Mesenchymal stem cell (in vitro differentiated cells and primary cell): Measurements from ENCODE around the gene KANTR. TPM values are rescaled to one million over a fixed set of nuclear protein-coding genes. Genes with fewer than 3 reads are reported as not detected.

Source experiments
- DNase-seq: peaks from one replicate; pipeline ENCODE4 v3.0.0-alpha.2; 2013
- H2AFZ ChIP-seq: one replicate; pipeline ENCODE4 v1.6.1; 2013; ENCODE audit warnings: low read depth, mild to moderate bottlenecking, control low read depth, inconsistent platforms, low read length, moderate library complexity
- H2AK5ac ChIP-seq: 2 replicates; pipeline ENCODE4 v1.6.1; 2013; ENCODE audit warnings: low read length, moderate library complexity, mild to moderate bottlenecking, inconsistent platforms; ENCODE audit not compliant: severe bottlenecking
- H2BK120ac ChIP-seq: one replicate; pipeline ENCODE4 v1.6.1; 2013; ENCODE audit warnings: low read depth, mild to moderate bottlenecking, inconsistent platforms, low read length, moderate library complexity
- H2BK12ac ChIP-seq, 2 experiments: one replicate each; pipeline ENCODE4 v1.6.1; 2013; ENCODE audit warnings: inconsistent platforms in 2 of 2, low read length in 2 of 2, mild to moderate bottlenecking in 2 of 2, moderate library complexity in 2 of 2, control low read depth in 1 of 2
- H2BK15ac ChIP-seq: one replicate; pipeline ENCODE4 v1.6.1; 2013; ENCODE audit warnings: mild to moderate bottlenecking, low read depth, inconsistent platforms; ENCODE audit not compliant: poor library complexity, severe bottlenecking
- H2BK5ac ChIP-seq: 2 replicates; pipeline ENCODE4 v1.6.1; 2013; ENCODE audit warnings: low read depth, mild to moderate bottlenecking, low read length, control low read depth, inconsistent platforms; ENCODE audit not compliant: poor library complexity, severe bottlenecking
- H3K14ac ChIP-seq, 2 experiments: one replicate each; pipeline ENCODE4 v1.6.1; 2013; ENCODE audit warnings: inconsistent platforms in 2 of 2, low read length in 2 of 2, control low read depth in 1 of 2, mild to moderate bottlenecking in 1 of 2, moderate library complexity in 1 of 2
- H3K18ac ChIP-seq, 2 experiments: one replicate each; pipeline ENCODE4 v1.6.1; 2013; ENCODE audit warnings: inconsistent platforms in 2 of 2, low read length in 2 of 2, control low read depth in 1 of 2, low read depth in 1 of 2, mild to moderate bottlenecking in 1 of 2
- H3K23ac ChIP-seq, 2 experiments: one replicate each; pipeline ENCODE4 v1.6.1; 2013; ENCODE audit warnings: inconsistent platforms in 2 of 2, low read length in 2 of 2, mild to moderate bottlenecking in 2 of 2, moderate library complexity in 2 of 2, control low read depth in 1 of 2
- H3K27ac ChIP-seq: 2 replicates; pipeline ENCODE4 v1.5.1; 2013; ENCODE audit warnings: mild to moderate bottlenecking, moderate library complexity, low read length, control low read depth, inconsistent platforms; ENCODE audit not compliant: poor library complexity, severe bottlenecking
- H3K27me3 ChIP-seq, 2 experiments: 2 replicates each; pipeline versions ENCODE4 v1.6.1 to v1.7.0; 2013; ENCODE audit warnings: low read length in 2 of 2, mild to moderate bottlenecking in 2 of 2, moderate library complexity in 2 of 2, control low read depth in 1 of 2, inconsistent platforms in 1 of 2; ENCODE audit not compliant: control insufficient read depth in 1 of 2, insufficient read depth in 1 of 2
- H3K36me3 ChIP-seq, 2 experiments: 2 replicates each; pipeline versions ENCODE4 v1.6.1 to v1.7.0; 2013; ENCODE audit warnings: low read length in 2 of 2, control low read depth in 1 of 2, inconsistent platforms in 1 of 2, low read depth in 1 of 2, mild to moderate bottlenecking in 1 of 2; ENCODE audit not compliant: insufficient read depth in 2 of 2, control insufficient read depth in 1 of 2
- H3K4ac ChIP-seq, 2 experiments: one replicate each; pipeline ENCODE4 v1.6.1; 2013; ENCODE audit warnings: inconsistent platforms in 2 of 2, low read length in 2 of 2, mild to moderate bottlenecking in 2 of 2, moderate library complexity in 2 of 2, control low read depth in 1 of 2, low read depth in 1 of 2
- H3K4me1 ChIP-seq: 2 replicates; pipeline ENCODE4 v1.6.1; 2013; ENCODE audit warnings: low read depth, low read length, control low read depth; ENCODE audit not compliant: control insufficient read depth, insufficient read depth
- H3K4me2 ChIP-seq: 2 replicates; pipeline ENCODE4 v1.6.1; 2013; ENCODE audit warnings: low read length, mild to moderate bottlenecking, inconsistent platforms; ENCODE audit not compliant: poor library complexity, severe bottlenecking
- H3K4me3 ChIP-seq, 2 experiments: 2 replicates each; pipeline versions ENCODE4 v1.5.1 to v1.7.0; 2013; ENCODE audit warnings: low read length in 2 of 2, mild to moderate bottlenecking in 2 of 2, control low read depth in 1 of 2, low read depth in 1 of 2; ENCODE audit not compliant: insufficient read depth in 1 of 2
- H3K79me1 ChIP-seq: replicated peaks from 2 replicates; pipeline ENCODE4 v1.6.1; 2013; ENCODE audit warnings: mild to moderate bottlenecking, control low read depth, low read length, inconsistent platforms; ENCODE audit not compliant: poor library complexity, severe bottlenecking
- H3K9ac ChIP-seq: 2 replicates; pipeline ENCODE4 v1.7.0; 2013; ENCODE audit warnings: mild to moderate bottlenecking, low read length, moderate library complexity
- H3K9me3 ChIP-seq: 2 replicates; pipeline ENCODE4 v1.7.0; 2013; ENCODE audit warnings: mild to moderate bottlenecking, low read length; ENCODE audit not compliant: control insufficient read depth
- H4K8ac ChIP-seq: one replicate; pipeline ENCODE4 v1.6.1; 2013; ENCODE audit warnings: inconsistent platforms, mild to moderate bottlenecking, low read length, moderate library complexity
- H4K91ac ChIP-seq: one replicate; pipeline ENCODE4 v1.6.1; 2013; ENCODE audit warnings: mild to moderate bottlenecking, low read length, inconsistent platforms
- WGBS: methylation state at CpG from one replicate; pipeline ENCODE4 v1.1.7; 2013; ENCODE audit warnings: mixed read lengths; 5-methylcytosine and 5-hydroxymethylcytosine counted together
- polyA plus RNA-seq, 2 experiments: library from polyadenylated mRNA; stranded (reverse); fragments of 200-250 nt; gene quantifications; one replicate each; pipeline ENCODE4 v1.2.3, GENCODE V29; 2013

The KANTR gene
- polyA plus RNA-seq (2013, experiment 1 of 2) = 2.6 TPM
- 2.6 TPM for polyA plus RNA-seq (2013, experiment 2 of 2)

- no peaks in the 10 kb centered on the region for H3K9me3 ChIP-seq
- peak within 1 kb of the TSS in 1 of 2 experiments; percentile 64 for H3K4ac ChIP-seq
- 1% methylated on average over 47 of the region's 67 CpGs for WGBS
These were observed at the start of gene KANTR for GRCh38 chrX:53093748-53094581. KANTR (plus strand) TSS chrX:53094142; CDS start chrX:53124273, 30,131 bp downstream.

GRCh38 chrX:53044995-53045394 lies 48.9 kb upstream of the KANTR start:
- Histone ChIP-seq H2BK120ac (no peak overlapping the region), H3K18ac (no peak overlapping the region), H3K4me1 (peaks cover 7% of the 10 kb centered on the region), H2BK5ac (no peak overlapping the region), H3K9me3 (no peaks in the 10 kb centered on the region), H3K36me3 (no peaks in the 10 kb centered on the region), H3K23ac (no peak overlapping the region), H4K8ac (no peak overlapping the region), H3K27me3 (peaks cover 0 to 45% of the 10 kb centered on the region in 2 experiments), H3K14ac (no peak overlapping the region), H2AK5ac (no peak overlapping the region), H3K79me1 (no peaks in the 10 kb centered on the region), H2AFZ (no peak overlapping the region), H3K4ac (no peak overlapping the region), H3K4me3 (no peak overlapping the region), H2BK15ac (no peak overlapping the region), H2BK12ac (no peak overlapping the region), H3K4me2 (no peak overlapping the region), H4K91ac (no peak overlapping the region), H3K9ac (no peak overlapping the region), H3K27ac (no peak overlapping the region)
- no peak for DNase-seq
- WGBS = 55% methylated on average over 5 of the region's 5 CpGs

More at GRCh38 chrX:53093748-53094581, at the start of gene KANTR:
- peak within 1 kb of the TSS; percentile 82 for H3K9ac ChIP-seq
- peak within 1 kb of the TSS in 1 of 2 experiments; percentile 72 for H2BK12ac ChIP-seq
- H2AK5ac ChIP-seq = no peak within 1 kb of the TSS
- H3K23ac ChIP-seq = no peak within 1 kb of the TSS
- H3K27ac ChIP-seq = peak within 1 kb of the TSS; percentile 20
- H3K14ac ChIP-seq = peak within 1 kb of the TSS in 1 of 2 experiments; percentile 88
- peak within 1 kb of the TSS in 1 of 2 experiments; percentile 94 for H3K18ac ChIP-seq
- peak within 1 kb of the TSS; percentile 74 to 78 for H3K4me3 ChIP-seq
- DNase-seq = peak; percentile 98
- H4K91ac ChIP-seq = peak within 1 kb of the TSS; percentile 50
- H3K79me1 ChIP-seq = no peaks in the 10 kb centered on the region
- no peaks in the 10 kb centered on the region for H3K4me1 ChIP-seq
- H3K27me3 ChIP-seq = peaks cover 0 to 11% of the 10 kb centered on the region in 2 experiments
- H4K8ac ChIP-seq = no peak within 1 kb of the TSS
- no peak within 1 kb of the TSS for H2BK5ac ChIP-seq
- no peaks in the 10 kb centered on the region for H3K36me3 ChIP-seq
- no peak within 1 kb of the TSS for H2BK120ac ChIP-seq
- peak within 1 kb of the TSS; percentile 63 for H2AFZ ChIP-seq
- H3K4me2 ChIP-seq = peak within 1 kb of the TSS; percentile 45
- no peak within 1 kb of the TSS for H2BK15ac ChIP-seq

- Histone ChIP-seq H3K14ac (no peak overlapping the region), H2BK12ac (no peak overlapping the region), H3K18ac (no peak overlapping the region), H3K27me3 (peaks cover 0 to 40% of the 10 kb centered on the region in 2 experiments), H3K23ac (no peak overlapping the region), H3K4me1 (peaks cover 22% of the 10 kb centered on the region), H3K4me2 (no peak overlapping the region), H3K4me3 (no peak overlapping the region), H3K4ac (no peak overlapping the region), H3K36me3 (no peaks in the 10 kb centered on the region), H2AFZ (no peak overlapping the region), H2BK5ac (no peak overlapping the region), H2BK15ac (no peak overlapping the region), H3K79me1 (no peaks in the 10 kb centered on the region), H2BK120ac (no peak overlapping the region), H2AK5ac (no peak overlapping the region), H3K9me3 (no peaks in the 10 kb centered on the region), H4K8ac (no peak overlapping the region), H4K91ac (no peak overlapping the region), H3K9ac (no peak overlapping the region), H3K27ac (no peak overlapping the region)
- 90% methylated on average over 2 of the region's 6 CpGs for WGBS
- DNase-seq = peak; percentile 15
These were observed 46.7 kb upstream of the KANTR start for GRCh38 chrX:53047228-53047627.
